ENCODE data around the gene CORIN. TPM values are rescaled to one million over a fixed set of nuclear protein-coding genes. Genes with fewer than 3 reads are reported as not detected.

The CORIN gene
- total and polyA plus RNA-seq, 4 donors: 0.02 to 0.23 (median 0.15) TPM

DNA sequence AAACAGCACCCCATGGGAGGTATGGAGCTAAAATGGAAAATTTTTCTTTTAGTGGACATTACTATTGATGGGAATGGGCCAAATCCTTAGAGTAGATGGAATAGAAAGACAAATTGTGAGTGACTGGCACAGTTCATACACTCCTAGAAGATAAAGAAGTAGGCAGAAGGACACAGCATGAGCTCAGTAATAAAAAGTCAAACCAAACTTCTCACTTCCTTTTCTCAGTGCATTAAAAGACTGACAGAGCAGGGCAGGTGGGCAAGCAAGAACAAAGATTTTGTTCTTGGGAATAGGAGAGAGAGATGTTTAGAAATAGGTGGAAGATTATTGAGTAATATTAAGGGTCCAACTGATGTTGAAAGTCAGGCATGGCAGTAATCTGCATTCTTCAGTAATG, 220.3 kb downstream of the CORIN start:
- no peak for DNase-seq (ENCODE audit: low spot score)
- Histone ChIP-seq H3K27ac (ENCODE audit: low read depth in 1 of 2, low read length in 2 of 2) (no peak overlapping the region), H3K27me3 (ENCODE audit: control insufficient read depth in 4 of 4, insufficient read depth in 4 of 4, low read length in 3 of 4) (no peaks in the 10 kb centered on the region), H3K9ac (ENCODE audit: low read depth in 1 of 2, low read length in 2 of 2) (no peak overlapping the region), H3K9me3 (ENCODE audit: control insufficient read depth in 4 of 4, low read length in 3 of 4) (no peaks in the 10 kb centered on the region), H3K4me3 (ENCODE audit: low read depth in 1 of 3, low read length in 3 of 3) (no peak overlapping the region), H3K4me1 (ENCODE audit: control insufficient read depth in 4 of 4, insufficient read depth in 4 of 4, low read length in 3 of 4) (no peaks in the 10 kb centered on the region), H3K36me3 (ENCODE audit: control insufficient read depth in 4 of 4, insufficient read depth in 3 of 4, low read depth in 1 of 4, low read length in 3 of 4) (no peaks in the 10 kb centered on the region)
- TF ChIP-seq, protein P1, sequence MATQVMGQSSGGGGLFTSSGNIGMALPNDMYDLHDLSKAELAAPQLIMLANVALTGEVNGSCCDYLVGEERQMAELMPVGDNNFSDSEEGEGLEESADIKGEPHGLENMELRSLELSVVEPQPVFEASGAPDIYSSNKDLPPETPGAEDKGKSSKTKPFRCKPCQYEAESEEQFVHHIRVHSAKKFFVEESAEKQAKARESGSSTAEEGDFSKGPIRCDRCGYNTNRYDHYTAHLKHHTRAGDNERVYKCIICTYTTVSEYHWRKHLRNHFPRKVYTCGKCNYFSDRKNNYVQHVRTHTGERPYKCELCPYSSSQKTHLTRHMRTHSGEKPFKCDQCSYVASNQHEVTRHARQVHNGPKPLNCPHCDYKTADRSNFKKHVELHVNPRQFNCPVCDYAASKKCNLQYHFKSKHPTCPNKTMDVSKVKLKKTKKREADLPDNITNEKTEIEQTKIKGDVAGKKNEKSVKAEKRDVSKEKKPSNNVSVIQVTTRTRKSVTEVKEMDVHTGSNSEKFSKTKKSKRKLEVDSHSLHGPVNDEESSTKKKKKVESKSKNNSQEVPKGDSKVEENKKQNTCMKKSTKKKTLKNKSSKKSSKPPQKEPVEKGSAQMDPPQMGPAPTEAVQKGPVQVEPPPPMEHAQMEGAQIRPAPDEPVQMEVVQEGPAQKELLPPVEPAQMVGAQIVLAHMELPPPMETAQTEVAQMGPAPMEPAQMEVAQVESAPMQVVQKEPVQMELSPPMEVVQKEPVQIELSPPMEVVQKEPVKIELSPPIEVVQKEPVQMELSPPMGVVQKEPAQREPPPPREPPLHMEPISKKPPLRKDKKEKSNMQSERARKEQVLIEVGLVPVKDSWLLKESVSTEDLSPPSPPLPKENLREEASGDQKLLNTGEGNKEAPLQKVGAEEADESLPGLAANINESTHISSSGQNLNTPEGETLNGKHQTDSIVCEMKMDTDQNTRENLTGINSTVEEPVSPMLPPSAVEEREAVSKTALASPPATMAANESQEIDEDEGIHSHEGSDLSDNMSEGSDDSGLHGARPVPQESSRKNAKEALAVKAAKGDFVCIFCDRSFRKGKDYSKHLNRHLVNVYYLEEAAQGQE (IDR thresholded peaks at IDR 0.05): no peak
- TF ChIP-seq HNF4A (conservative IDR thresholded peaks at IDR 0.05): no peak
- TF ChIP-seq, protein P2, sequence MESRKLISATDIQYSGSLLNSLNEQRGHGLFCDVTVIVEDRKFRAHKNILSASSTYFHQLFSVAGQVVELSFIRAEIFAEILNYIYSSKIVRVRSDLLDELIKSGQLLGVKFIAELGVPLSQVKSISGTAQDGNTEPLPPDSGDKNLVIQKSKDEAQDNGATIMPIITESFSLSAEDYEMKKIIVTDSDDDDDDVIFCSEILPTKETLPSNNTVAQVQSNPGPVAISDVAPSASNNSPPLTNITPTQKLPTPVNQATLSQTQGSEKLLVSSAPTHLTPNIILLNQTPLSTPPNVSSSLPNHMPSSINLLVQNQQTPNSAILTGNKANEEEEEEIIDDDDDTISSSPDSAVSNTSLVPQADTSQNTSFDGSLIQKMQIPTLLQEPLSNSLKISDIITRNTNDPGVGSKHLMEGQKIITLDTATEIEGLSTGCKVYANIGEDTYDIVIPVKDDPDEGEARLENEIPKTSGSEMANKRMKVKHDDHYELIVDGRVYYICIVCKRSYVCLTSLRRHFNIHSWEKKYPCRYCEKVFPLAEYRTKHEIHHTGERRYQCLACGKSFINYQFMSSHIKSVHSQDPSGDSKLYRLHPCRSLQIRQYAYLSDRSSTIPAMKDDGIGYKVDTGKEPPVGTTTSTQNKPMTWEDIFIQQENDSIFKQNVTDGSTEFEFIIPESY (IDR thresholded peaks at IDR 0.05): no peak

DNA sequence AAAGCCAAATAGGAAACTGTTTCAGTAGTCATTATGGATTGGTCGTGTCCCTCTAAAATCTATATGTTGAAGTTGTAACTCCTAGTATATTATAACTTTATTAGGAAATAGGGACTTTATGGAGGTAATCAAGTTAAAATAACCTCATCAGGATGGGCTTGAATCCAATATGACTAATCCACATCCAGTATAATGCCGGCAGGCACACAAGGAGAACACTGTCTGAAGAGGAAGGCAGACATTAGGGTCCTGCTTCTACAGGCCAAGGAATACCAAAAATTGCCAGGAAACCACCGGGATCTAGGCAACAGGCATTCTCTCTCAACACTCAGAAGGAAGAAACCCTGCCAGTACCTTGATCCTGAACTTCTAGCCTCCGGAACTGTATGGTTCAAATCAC, 222.5 kb downstream of the CORIN start:
- no peaks in the 10 kb centered on the region for H3K4me1 ChIP-seq (ENCODE audit: control insufficient read depth in 4 of 4, insufficient read depth in 4 of 4, low read length in 3 of 4)
- no peaks in the 10 kb centered on the region for H3K36me3 ChIP-seq (ENCODE audit: control insufficient read depth in 4 of 4, insufficient read depth in 3 of 4, low read depth in 1 of 4, low read length in 3 of 4)
- WGBS: 83% methylated on average over 4 of the region's 4 CpGs
- DNase-seq (ENCODE audit: low spot score): no peak
- H3K27me3 ChIP-seq (ENCODE audit: control insufficient read depth in 4 of 4, insufficient read depth in 4 of 4, low read length in 3 of 4): no peaks in the 10 kb centered on the region
- TF ChIP-seq, protein P2 (IDR thresholded peaks at IDR 0.05): no peak
- TF ChIP-seq GABPA (IDR thresholded peaks at IDR 0.05 in 1 of 2, conservative IDR thresholded peaks at IDR 0.05 in 1 of 2): no peak
- no peak for TF ChIP-seq YY1 (IDR thresholded peaks at IDR 0.05)
- TF ChIP-seq JUND (IDR thresholded peaks at IDR 0.05): no peak
- TF ChIP-seq FOXA2 (IDR thresholded peaks at IDR 0.05): no peak
- TF ChIP-seq EGR1 (IDR thresholded peaks at IDR 0.05; ENCODE audit: low read depth in 2 of 2): no peak
- TF ChIP-seq, protein P3, sequence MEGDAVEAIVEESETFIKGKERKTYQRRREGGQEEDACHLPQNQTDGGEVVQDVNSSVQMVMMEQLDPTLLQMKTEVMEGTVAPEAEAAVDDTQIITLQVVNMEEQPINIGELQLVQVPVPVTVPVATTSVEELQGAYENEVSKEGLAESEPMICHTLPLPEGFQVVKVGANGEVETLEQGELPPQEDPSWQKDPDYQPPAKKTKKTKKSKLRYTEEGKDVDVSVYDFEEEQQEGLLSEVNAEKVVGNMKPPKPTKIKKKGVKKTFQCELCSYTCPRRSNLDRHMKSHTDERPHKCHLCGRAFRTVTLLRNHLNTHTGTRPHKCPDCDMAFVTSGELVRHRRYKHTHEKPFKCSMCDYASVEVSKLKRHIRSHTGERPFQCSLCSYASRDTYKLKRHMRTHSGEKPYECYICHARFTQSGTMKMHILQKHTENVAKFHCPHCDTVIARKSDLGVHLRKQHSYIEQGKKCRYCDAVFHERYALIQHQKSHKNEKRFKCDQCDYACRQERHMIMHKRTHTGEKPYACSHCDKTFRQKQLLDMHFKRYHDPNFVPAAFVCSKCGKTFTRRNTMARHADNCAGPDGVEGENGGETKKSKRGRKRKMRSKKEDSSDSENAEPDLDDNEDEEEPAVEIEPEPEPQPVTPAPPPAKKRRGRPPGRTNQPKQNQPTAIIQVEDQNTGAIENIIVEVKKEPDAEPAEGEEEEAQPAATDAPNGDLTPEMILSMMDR (IDR thresholded peaks at IDR 0.05; ENCODE audit: low read depth, low read length, missing input control): no peak
- no peak for TF ChIP-seq HNF4A (conservative IDR thresholded peaks at IDR 0.05)
- no peak for TF ChIP-seq HNF4G (IDR thresholded peaks at IDR 0.05)
- TF ChIP-seq, protein P4, sequence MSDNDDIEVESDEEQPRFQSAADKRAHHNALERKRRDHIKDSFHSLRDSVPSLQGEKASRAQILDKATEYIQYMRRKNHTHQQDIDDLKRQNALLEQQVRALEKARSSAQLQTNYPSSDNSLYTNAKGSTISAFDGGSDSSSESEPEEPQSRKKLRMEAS (IDR thresholded peaks at IDR 0.05): no peak
- TF ChIP-seq, protein P1 (IDR thresholded peaks at IDR 0.05): no peak
- TF ChIP-seq FOXA1 (IDR thresholded peaks at IDR 0.05): no peak
- no peak for TF ChIP-seq RXRA (IDR thresholded peaks at IDR 0.05)
- no peak overlapping the region for H3K27ac ChIP-seq (ENCODE audit: low read depth in 1 of 2, low read length in 2 of 2)
- H3K4me3 ChIP-seq (ENCODE audit: low read depth in 1 of 3, low read length in 3 of 3): no peak overlapping the region
- H3K9ac ChIP-seq (ENCODE audit: low read depth in 1 of 2, low read length in 2 of 2): no peak overlapping the region
- H3K9me3 ChIP-seq (ENCODE audit: control insufficient read depth in 4 of 4, low read length in 3 of 4): no peaks in the 10 kb centered on the region
